HG02763 (cell line): ENCODE results near the gene NCS1.

Source experiments
- ATAC-seq: cut with Tn5 transposase; IDR thresholded peaks from one replicate; pipeline ENCODE4 v1.9.1; 2021; ENCODE audit warnings: mild to moderate bottlenecking, moderate library complexity; ENCODE audit not compliant: unreplicated experiment

The NCS1 gene

GRCh38 chr9:130193103-130193502 lies 20.9 kb downstream of the NCS1 start:
- ATAC-seq, result no peak

GRCh38 chr9:130193531-130194377 lies 21.6 kb downstream of the NCS1 start:
- ATAC-seq, result no peak

- no peak for ATAC-seq
Measured at GRCh38 chr9:130194378-130194932, 22.3 kb downstream of the NCS1 start.

- no peak for ATAC-seq
Measured at GRCh38 chr9:130195638-130196037, 23.4 kb downstream of the NCS1 start.

- no peak for ATAC-seq
Measured at GRCh38 chr9:130196643-130197042, 24.4 kb downstream of the NCS1 start.

- no peak for ATAC-seq
Measured at GRCh38 chr9:130197386-130197785, 25.2 kb downstream of the NCS1 start.

GRCh38 chr9:130197888-130198287 lies 25.7 kb downstream of the NCS1 start:
- ATAC-seq, result no peak

- no peak for ATAC-seq
Measured at GRCh38 chr9:130198501-130199179, 26.4 kb downstream of the NCS1 start.

GRCh38 chr9:130199605-130200004 lies 27.4 kb downstream of the NCS1 start:
- ATAC-seq, result no peak

- no peak for ATAC-seq
Measured at GRCh38 chr9:130200038-130200849, 28.0 kb downstream of the NCS1 start.

GRCh38 chr9:130201399-130201873 lies 29.2 kb downstream of the NCS1 start:
- no peak for ATAC-seq

- ATAC-seq, result no peak
Measured at GRCh38 chr9:130201974-130202373, 29.8 kb downstream of the NCS1 start.

- no peak for ATAC-seq
Measured at GRCh38 chr9:130204341-130204740, 32.1 kb downstream of the NCS1 start.

- no peak for ATAC-seq
Measured at GRCh38 chr9:130204959-130205358, 32.8 kb downstream of the NCS1 start.

GRCh38 chr9:130205912-130206311 lies 33.7 kb downstream of the NCS1 start:
- ATAC-seq, result no peak

GRCh38 chr9:130206579-130206978 lies 34.4 kb downstream of the NCS1 start:
- ATAC-seq, result no peak

GRCh38 chr9:130207241-130207992 lies 35.2 kb downstream of the NCS1 start:
- ATAC-seq, result no peak

GRCh38 chr9:130208600-130209347 lies 36.6 kb downstream of the NCS1 start:
- ATAC-seq, result no peak

- no peak for ATAC-seq
Measured at GRCh38 chr9:130209422-130209821, 37.2 kb downstream of the NCS1 start.
